Activated gamma-delta T cell treated with anti-CD3 and anti-CD28 coated beads, Interleukin-2, amount 50 U/mL, for 16 hours (primary cell): ENCODE measurements around the gene SPRING1.

Experiments used
- DNase-seq: peaks from one replicate; pipeline ENCODE4 v3.0.0-alpha.2; 2020; ENCODE audit warnings: low read depth

The SPRING1 gene

DNA sequence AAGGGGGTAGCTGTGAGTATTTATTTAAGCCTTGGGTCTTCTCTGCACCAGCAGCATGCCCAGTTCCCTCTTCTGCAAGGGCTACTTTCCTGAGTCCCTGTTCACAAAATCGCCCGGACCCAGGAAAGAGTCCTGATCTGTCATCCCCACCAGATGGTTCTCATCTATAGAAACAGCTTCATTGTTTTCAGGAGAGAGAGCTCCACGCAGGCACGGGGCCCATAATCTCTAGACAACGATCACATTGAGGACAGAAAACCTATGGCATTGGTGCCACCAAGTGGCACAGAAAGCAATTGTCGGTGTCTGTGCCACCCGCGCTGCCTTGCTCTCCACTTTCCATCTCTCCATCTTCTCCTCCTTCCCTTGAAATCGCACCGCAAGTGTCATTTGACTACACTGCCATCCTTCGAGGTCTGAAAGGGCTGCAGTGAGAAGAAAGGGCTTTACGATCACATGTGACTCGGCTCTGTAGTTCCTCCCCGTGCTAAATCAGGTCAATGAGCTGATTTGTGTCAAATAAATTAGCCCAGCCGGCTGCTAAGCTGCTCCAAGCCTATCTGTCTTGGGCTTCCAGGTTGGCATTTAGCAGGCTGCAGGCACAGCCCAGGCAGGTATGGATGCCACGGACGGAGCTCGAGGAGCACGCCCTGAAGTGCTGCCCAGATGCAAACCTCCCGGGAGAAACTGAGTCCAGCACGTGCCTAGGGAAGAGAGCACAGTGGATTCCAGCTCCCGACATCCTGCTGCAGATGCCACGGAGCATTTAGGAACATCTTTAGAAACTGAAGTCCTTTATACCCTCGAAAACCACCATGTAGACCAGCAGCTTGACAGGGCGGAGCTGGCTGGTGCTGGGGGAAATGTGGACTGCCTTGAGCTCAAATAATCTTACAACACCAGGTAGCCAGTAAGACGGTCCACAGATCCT is 28.8 kb downstream of the SPRING1 start:
- DNase-seq: peak; percentile 13

DNA sequence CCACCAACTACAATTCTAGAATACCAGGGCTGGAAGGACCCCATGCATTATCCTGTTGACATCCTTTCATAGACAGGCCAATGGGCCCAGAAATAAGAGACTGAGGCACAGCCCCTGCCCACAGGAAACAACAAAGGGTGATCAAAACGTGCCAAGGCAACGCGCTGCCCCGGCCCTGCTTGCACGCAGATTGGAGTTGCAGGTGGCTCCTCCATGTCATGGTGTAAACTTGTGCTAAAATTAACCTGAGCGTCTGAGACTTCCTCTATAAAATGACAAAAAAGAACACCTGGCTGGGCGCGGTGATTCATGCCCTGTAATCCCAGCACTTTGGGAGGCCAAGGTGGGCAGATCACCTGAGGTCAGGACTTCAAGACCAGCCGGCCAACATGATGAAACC is 30.1 kb downstream of the SPRING1 start:
- no peak for DNase-seq

DNA sequence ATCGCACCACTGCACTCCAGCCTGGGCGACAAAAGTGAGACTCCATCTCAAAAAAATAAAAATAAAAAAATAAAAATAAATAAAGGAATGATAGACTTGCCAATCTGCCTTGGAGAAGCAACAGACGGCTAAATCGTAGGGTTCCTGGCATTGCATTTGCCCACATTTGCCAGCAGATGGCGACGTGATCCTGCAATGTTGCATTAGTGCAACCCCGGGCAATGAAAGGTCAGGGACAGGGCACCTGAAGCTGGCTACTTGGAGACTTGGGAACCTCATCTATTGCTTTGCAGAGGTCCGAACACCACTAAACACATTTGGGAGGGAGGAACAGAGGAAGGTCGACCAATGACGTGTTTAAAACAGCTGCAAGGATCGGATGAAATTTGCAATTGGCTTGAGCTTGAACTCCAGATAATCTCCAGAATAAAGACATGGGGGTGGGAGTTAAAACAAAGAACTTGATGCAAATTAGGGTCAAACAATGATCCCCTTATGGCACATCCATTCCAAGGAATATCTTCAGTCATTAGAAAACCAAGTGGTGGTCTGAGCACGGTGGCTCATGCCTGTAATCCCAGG is 34.6 kb downstream of the SPRING1 start:
- DNase-seq: peak; percentile 46

DNA sequence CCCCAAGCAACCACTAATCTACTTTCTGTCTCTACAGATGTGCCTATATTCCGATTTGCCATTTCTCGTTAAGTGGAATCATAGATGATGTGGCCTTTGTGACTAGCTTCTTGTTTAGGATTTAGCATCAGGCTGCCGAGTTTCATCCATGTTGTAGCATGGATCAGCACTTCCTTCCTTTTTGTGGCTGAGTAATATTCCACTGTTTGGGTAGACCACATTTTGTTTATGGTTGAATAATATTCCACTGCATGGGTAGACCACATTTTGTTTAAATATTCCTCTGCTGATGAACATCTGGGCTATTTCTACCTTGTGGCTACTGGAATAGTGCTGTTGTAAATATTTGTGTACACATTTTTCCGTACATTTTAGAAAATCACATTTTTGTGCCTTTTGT is 36.4 kb downstream of the SPRING1 start:
- no peak for DNase-seq

DNA sequence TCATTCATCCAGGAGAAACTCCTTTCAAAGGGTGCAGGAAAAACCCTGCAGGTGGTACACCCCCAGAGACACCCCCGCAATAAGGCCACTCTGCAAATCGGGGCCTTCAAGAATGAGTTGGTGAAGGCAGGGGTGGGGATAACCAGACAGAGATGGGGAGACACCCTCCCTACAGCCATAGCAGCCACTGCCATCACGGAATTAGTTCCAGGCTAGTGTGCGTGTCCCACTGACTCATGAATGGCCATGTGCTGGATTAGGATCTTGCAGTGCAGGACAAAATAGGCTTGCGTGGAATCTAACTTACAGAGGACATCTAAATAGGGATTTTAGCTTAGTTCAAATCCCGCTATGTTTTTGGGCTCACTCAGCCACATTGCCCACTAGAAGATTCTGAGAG is 37.8 kb downstream of the SPRING1 start:
- no peak for DNase-seq

DNA sequence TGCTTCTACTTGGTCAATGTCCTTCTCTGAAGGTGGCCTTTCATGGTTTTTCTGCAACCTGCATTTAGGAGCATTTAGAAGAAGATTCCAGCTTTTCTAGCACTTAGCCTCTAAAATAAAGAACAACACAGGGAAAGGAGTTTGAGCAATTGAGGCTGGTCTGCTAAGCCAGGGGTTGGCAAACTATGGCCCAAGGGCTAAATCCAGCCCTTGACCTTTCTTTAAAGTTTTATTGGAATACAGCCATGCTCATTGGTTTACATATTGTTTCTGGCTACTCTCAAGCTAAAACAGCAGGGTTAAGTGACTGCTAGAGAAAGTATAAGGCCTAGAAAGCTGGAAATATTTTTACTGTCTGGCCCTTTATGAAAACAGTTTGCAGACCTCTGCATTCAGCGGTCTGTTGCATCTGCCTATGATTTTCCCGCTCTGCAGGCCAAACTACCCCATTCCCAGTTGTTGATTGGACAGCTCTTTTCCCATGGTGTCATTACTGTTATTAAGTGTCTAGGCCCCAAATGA is 39.3 kb downstream of the SPRING1 start:
- DNase-seq: no peak

DNA sequence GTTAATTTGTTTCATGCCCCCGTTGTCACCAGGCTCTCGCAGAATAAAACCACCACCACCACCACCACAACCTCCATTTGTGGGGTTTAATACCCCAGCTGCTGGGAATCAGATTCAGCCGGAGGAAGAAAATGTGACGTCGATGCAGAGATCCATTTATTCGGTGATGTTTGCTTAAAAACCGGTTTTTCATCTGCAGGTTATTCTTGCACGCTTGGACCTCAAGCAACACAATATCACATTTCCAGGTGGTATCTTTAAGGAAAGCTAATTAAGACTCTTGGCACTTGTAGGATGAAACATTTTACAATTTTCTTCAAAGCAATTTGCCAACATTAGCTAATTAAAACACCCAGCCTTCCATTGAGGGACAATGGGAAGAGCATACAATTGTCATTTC is 39.8 kb downstream of the SPRING1 start:
- DNase-seq: no peak

DNA sequence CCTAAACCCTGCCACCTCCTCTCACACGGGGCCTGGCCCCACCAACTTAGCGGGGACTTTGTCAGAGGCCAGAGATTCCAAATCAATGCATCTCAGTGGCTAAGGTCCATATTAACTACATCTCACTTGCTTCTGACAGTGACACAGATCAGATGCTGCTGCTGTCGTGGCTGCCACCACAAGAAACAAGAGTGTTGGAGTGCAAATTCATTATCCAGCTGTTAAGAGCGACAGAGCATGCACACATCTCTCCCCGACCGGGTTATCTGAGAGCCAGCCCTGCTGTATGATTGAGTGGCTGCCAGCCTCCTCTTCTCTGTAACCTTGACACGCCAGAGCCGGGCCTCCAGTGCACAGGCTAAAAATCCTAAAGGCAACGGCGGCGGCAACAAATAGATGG is 40.2 kb downstream of the SPRING1 start:
- no peak for DNase-seq

DNA sequence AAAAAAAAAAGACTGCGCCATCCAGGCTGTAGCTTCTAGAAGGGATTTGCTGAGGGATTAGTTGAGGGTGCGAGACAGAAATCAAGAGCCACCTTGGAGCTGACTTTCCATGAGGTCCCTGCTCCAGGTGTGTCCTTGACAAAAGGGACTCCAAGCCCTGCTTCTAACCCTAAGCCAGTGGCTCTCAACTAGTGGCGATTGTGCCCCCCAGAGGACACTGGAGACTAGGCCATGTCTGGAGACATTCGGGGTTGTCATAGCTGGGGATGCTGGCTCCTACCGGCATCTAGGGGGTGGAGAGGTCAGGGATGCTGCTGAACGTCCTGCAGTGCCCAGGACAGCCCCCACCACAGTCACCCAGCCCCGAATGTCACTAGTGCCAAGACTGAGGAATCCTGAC is 40.6 kb downstream of the SPRING1 start:
- DNase-seq: no peak

DNA sequence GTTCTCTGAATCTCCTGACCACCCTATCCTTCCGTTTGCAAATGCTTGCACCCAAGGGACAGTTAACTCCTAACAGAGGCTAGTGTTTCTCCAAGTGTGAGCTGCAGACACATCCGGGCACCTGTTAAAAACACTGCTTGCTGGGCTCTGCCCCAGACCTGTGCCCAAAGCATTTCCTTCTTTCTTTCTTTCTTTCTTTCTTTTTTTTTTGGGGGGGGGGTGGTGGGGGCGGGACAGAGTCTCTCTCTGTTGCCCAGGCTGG is 42.5 kb downstream of the SPRING1 start:
- DNase-seq: no peak

DNA sequence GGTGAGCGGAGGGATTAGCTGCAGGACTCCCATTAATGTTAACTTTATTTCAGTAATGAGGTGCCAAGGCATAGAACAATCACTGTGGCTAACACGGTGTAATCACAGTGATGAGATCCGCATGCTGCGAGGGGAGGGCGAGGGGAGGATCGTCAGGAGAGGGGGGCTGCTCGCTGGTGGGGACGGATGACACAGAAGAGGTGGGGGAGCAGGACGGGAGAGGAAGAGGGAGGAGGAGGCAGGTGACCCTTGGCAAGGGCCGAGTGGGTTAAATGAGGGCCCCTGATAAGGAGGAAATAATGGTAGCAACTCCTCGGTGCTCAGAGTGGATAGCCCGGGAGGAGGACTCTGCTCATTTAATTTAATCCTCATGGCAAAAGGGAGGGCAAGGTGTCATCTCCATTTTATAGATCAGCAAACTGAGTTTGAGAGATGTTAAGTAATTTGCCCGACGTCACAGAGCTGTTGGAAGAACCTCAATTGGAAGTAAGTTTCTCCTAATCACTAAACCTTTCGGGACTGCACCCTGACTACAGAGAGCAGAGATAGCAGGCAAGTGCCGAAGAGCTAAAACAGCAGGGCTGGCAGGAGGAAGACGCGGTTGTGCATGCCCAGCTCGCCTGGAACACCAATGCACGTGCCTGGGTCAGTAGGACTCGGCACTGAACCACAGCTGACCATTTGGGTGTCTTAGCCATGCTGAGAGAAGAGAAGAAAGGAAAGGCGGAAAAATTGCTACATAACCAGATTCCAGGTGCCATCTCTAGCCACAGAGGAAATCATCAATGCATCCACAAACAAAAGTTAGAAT is 43.0 kb downstream of the SPRING1 start:
- DNase-seq: no peak

DNA sequence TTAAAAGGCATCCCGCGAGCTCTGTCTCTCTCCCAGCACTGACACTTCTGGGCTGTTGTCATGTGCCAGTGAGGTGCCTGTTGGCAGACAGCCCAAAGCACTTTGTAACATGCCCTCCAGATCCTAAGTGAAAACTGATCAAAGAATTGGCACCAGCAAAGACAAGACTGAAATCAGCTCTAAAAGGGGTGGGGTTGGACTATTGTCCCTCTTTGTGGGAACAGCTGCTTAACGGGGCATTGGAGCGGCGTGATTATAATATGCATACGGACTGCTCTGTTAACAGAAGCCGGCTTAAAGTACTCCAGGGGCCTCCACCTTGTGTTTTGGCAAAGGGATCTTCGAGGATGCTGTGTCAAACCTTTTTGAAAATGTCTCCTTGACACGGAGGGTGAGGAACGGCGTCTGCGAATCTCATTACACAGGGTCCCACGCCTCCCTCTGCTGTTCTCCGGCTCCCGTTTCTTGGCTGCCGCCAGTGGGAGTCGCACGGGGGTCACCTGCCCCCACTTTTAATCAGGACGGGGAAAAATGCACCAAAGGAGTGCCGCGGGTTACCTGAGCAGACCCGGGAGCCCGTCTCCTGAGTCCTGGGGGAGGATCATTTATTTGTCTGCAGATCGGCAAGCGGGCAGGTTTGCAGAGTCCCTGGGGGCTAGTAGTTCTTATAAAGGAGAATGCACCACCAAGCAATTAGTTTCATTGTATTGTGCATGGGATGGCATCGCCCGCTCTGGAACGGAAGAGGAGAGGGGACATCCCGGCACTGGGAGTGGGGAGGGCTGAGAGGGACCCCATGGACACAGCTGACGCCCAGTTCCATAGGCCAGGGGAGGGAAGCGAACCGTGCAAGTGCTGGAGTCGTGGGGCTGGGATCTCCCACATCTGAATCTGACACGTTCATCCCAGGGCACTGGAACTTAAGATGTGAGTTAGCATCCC is 44.3 kb downstream of the SPRING1 start:
- DNase-seq: no peak

DNA sequence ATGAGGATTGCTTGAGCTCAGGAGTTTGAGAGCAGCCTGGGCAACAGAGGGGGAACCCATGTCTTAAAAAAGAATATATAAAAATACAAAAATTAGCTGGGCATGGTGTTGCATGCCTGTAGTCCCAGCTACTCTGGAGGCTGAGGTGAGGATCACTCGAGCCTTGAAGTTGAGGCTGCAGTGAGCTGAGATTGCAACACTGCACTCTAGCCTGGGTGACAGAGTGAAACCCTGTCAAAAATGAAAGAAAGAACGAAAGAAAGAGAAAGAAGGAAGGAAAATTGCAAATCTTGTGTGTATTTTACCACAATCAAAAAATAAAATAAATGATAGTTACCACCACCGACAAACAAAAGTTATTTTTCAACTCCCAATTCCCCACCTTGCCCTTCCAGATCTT is 45.3 kb downstream of the SPRING1 start:
- no peak for DNase-seq

DNA sequence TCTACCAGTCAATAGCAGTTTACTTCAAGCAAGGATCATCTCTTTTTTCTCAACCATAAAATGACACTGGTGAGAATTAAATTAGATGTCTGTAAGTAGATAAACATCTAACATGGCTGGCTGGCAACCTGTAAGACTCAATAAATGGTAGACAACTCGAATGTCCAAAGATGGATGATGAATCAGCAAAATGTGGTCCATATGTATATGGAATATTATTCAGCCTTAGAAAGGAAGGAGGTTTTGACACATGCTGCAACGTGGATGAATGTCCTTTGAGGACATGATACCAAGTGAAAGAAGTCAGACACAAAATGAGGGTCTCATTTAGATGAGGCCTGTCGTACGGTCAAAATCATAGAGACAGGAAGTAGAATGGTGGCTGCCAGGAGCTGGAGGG is 46.2 kb downstream of the SPRING1 start:
- no peak for DNase-seq

DNA sequence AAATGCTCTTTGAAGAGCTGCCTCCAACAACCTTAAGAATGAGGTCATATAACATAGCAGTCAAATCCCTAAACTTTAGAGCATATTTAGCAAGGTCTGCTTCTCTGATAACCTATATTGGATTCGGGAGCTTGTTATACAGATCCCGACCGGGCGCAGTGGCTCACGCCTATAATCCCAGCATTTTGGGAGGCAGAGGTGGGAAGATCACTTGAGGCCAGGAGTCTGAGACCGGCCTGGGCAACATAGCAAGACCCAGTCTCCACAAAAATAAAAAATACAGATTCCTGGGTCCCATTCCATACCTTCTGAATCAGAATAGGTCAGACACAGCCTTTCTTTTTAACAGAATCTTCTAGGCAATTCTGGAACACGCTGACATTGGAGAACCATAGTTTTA is 46.7 kb downstream of the SPRING1 start:
- DNase-seq: no peak

DNA sequence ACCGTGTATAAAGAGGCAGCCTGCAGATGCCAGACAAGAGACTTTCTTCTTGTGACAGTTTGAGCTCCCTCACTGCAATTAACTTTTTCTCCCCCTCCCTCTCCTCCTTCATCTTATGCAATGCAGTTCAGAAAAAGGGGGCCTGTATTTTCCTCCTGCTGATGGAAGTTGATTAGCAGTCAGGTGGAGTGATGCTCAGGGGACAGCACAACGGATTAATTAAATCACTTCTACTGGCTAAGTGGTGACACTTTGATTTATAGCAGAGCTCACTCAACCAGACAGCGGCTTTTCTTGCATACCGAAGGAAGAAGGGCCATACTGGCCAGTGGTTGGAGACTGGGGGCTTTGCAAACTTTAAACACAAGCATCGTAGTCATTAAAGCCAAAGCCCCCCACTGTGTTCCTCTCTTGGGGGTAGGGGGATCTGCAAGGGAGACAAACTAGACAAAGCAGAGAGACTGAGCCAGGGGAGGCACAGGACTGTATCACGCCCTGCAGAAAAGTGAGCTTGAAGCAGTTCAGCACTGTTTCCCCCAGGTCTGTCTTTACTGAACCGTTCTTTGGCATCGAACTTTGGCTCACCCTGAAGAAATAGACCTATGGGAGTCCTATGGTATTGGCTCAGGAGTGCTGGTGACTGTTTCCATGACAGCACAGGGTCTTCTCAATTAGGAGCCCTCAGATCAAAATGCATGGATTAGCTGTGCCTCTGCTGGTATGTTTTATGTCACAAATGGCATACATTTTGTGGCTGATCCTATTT is 47.7 kb downstream of the SPRING1 start:
- no peak for DNase-seq

DNA sequence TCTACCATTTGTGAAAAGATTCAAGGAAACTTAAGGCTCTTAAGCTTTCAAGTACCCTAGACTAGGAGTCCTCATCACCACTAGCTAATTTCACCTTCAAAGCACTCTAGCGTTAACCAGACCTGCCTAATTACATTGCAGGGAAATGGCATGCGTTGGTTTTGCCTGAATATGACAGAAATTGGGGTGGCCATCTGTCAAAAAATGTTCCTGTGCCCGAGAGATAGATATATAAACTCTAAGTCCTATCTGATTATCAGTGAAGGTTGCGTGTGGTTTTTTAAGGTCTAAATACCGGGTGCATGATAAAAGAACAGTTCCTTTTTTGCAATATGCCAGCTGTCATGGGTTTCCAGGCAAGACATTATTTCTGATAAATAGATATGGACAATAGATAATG is 48.3 kb downstream of the SPRING1 start:
- no peak for DNase-seq
